Prostate gland (tissue), 2 donors: ENCODE data around the gene IER3.
"Not testable (repeated sequence)": the region's sequence is repeated elsewhere in the genome, so short reads cannot be mapped to it uniquely, and the experiment has no call there.

Experiments
- CTCF ChIP-seq, 4 experiments: fragments of 200-600 bp in 2 of 4; fragments of 450-650 bp in 2 of 4; sonication (generic) in 2 of 4; IDR thresholded peaks; 1 replicate in 3 of 4; 2 replicates in 1 of 4; pipeline ENCODE4 v1.5.1; 2016 to 2019; ENCODE audit warnings: antibody characterized with exemption in 4 of 4, mild to moderate bottlenecking in 2 of 4, moderate library complexity in 2 of 4
- POLR2A ChIP-seq: fragments of 450-650 bp; IDR thresholded peaks from one replicate; pipeline ENCODE4 v1.6.1; 2016; ENCODE audit warnings: antibody characterized with exemption, mild to moderate bottlenecking
- POLR2AphosphoS5 ChIP-seq: sonication (generic); formaldehyde crosslinking; IDR thresholded peaks from one replicate; pipeline ENCODE4 v1.6.1; 2017; ENCODE audit warnings: antibody characterized with exemption

- not testable (repeated sequence) for TF ChIP-seq CTCF (IDR thresholded peaks at IDR 0.05); POLR2AphosphoS5; POLR2A
These were observed 12.2 kb upstream of the IER3 start for GRCh38 chr6:30756405-30757003.
